Uterus (tissue), 4 donors: Measurements from ENCODE around the gene PPP1R7. TPM values are rescaled to one million over a fixed set of nuclear protein-coding genes. Genes with fewer than 3 reads are reported as not detected.

Source experiments
- DNase-seq, 2 donors: peaks; one replicate each; pipeline ENCODE4 v3.0.0-alpha.2; 2019 to 2020
- H3K27ac ChIP-seq, 2 donors: fragments of 200-600 bp; sonication (generic); 1 replicate in 1 of 2; 2 replicates in 1 of 2; pipeline ENCODE4 v1.5.1; 2016 to 2018
- H3K27me3 ChIP-seq, 2 donors: fragments of 200-600 bp; sonication (generic); one replicate each; pipeline ENCODE4 v1.5.1; 2018 to 2019; ENCODE audit warnings: control low read depth in 1 of 2
- H3K36me3 ChIP-seq, 2 donors: fragments of 200-600 bp; sonication (generic); one replicate each; pipeline ENCODE4 v1.5.1; 2019; ENCODE audit warnings: control low read depth in 1 of 2
- H3K4me1 ChIP-seq, 2 donors: fragments of 200-600 bp; sonication (generic); one replicate each; pipeline ENCODE4 v1.5.1; 2018 to 2019; ENCODE audit warnings: control low read depth in 1 of 2
- H3K4me3 ChIP-seq, 2 donors: fragments of 200-600 bp; sonication (generic); 1 replicate in 1 of 2; 2 replicates in 1 of 2; pipeline ENCODE4 v1.5.1; 2018 to 2019; ENCODE audit warnings: mild to moderate bottlenecking in 1 of 2
- H3K9me3 ChIP-seq, 2 donors: fragments of 200-600 bp; sonication (generic); one replicate each; pipeline ENCODE4 v1.5.1; 2019; ENCODE audit warnings: control low read depth in 1 of 2
- CTCF ChIP-seq, 4 experiments: fragments of 200-600 bp in 2 of 4; fragments of 450-650 bp in 2 of 4; sonication (generic) in 2 of 4; IDR thresholded peaks; one replicate each; pipeline ENCODE4 v1.5.1; 2016 to 2019; ENCODE audit warnings: antibody characterized with exemption in 4 of 4, mild to moderate bottlenecking in 2 of 4, moderate library complexity in 1 of 4
- POLR2A ChIP-seq, 2 donors: fragments of 450-650 bp; IDR thresholded peaks; one replicate each; pipeline ENCODE4 v1.6.1; 2016; ENCODE audit warnings: antibody characterized with exemption in 2 of 2, mild to moderate bottlenecking in 1 of 2, moderate library complexity in 1 of 2
- intact Hi-C: fragments of 100-400 bp; cut with DNase I; formaldehyde crosslinking; loops from one replicate; pipeline ENCODE4 v1.15.1; 2023; ENCODE audit warnings: low total_unique reads
- total RNA-seq, 4 donors: library from RNA; depleted of rRNA in 3 of 4; stranded (reverse); fragments of >200 nt in 3 of 4; gene quantifications; one replicate each; pipeline versions ENCODE4 v1.1.0 to v1.2.4, GENCODE V29; 2014 to 2023
- donor health status: DM: yes; HTN: yes; CAD: no.

The PPP1R7 gene
- total RNA-seq, 4 donors from 2014 or later = 8.5 to 43.6 (median 30.0) TPM

DNA sequence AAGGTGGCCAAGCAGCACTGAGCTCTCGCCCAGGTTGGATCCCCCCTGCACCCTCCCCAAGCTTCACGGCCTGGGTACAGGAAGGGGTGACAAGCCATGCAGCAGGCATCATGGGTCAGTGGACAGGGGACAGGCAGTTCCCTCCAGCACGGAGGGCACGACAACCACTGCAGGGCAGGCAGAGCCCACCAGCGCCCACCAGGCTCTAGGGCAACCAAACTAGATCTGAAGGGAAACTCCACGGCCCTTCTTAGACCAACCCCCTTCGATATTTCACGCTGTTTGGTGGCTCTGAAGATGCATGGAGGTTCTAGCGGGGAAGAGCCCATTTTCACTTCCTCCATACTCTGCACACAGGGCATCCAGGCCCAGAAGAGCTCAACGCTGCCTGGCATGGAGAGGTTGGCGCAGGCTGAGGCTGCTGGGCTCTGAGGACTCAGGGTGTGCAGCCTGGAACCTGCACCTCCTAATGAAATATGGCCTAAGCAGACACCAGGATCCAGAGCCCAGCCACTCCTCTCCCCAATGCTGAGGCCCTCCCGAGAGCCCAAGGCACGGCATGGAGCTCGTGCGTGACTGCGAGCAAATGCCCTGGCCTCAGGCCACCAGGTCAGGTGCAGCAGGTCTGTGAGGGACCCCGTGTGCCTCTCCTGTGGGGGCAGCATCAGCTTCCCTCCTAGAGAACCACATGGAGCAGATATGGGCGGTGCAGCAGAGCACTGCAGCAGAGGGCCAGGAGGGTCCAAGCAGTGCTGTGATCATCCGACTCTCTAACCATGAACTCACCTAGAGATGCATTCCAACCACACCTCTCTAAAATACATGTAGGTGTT lies 39.4 kb upstream of the PPP1R7 start:
- TF ChIP-seq POLR2A (IDR thresholded peaks at IDR 0.05) = no peak
- TF ChIP-seq CTCF (IDR thresholded peaks at IDR 0.05) = no peak
- H3K9me3 ChIP-seq = no peaks in the 10 kb centered on the region
- H3K4me1 ChIP-seq = no peaks in the 10 kb centered on the region
- no peaks in the 10 kb centered on the region for H3K27me3 ChIP-seq
- H3K4me3 ChIP-seq = no peak overlapping the region
- intact Hi-C loops = no loop called here
- H3K27ac ChIP-seq = no peak overlapping the region
- no peaks in the 10 kb centered on the region for H3K36me3 ChIP-seq
- no peak for DNase-seq

GRCh38 chr2:241111440-241111805 lies 38.8 kb upstream of the PPP1R7 start:
- H3K4me3 ChIP-seq = no peak overlapping the region
- no peaks in the 10 kb centered on the region for H3K9me3 ChIP-seq
- H3K27me3 ChIP-seq = no peaks in the 10 kb centered on the region
- no peaks in the 10 kb centered on the region for H3K4me1 ChIP-seq
- DNase-seq = no peak
- H3K36me3 ChIP-seq = no peaks in the 10 kb centered on the region
- TF ChIP-seq POLR2A (IDR thresholded peaks at IDR 0.05) (no peak), CTCF (IDR thresholded peaks at IDR 0.05) (no peak)
- H3K27ac ChIP-seq = no peak overlapping the region
- intact Hi-C loops = no loop called here

- H3K9me3 ChIP-seq = no peaks in the 10 kb centered on the region
- no peak overlapping the region for H3K4me3 ChIP-seq
- H3K27me3 ChIP-seq = no peaks in the 10 kb centered on the region
- no peaks in the 10 kb centered on the region for H3K4me1 ChIP-seq
- DNase-seq = no peak
- intact Hi-C loops = no loop called here
- no peak for TF ChIP-seq CTCF (IDR thresholded peaks at IDR 0.05)
- TF ChIP-seq POLR2A (IDR thresholded peaks at IDR 0.05) = no peak
- no peak overlapping the region for H3K27ac ChIP-seq
- no peaks in the 10 kb centered on the region for H3K36me3 ChIP-seq
Measured at GRCh38 chr2:241112046-241112445, 38.2 kb upstream of the PPP1R7 start.

DNA sequence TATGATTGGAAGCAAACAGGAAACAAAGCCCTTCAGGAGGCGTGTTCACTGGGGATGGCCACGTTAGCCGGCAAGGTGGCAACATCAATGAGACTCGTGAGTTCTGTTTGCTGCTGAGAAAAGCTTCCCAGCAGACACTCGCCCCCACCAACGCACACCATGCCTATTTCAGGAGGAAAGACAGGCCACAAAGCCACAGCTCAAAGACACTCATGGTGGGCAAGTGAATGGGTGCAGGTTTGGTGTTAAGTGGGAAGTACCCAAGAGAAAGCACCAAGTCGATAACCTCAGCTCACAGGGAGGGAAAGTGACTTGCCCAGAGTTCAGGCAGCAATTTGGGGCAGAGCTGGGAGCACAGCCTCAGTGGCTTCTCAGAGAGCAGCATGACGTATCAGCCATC lies 37.7 kb upstream of the PPP1R7 start:
- Histone ChIP-seq H3K27me3 (no peaks in the 10 kb centered on the region), H3K4me1 (no peaks in the 10 kb centered on the region), H3K9me3 (no peaks in the 10 kb centered on the region), H3K27ac (no peak overlapping the region), H3K4me3 (no peak overlapping the region), H3K36me3 (no peaks in the 10 kb centered on the region)
- intact Hi-C loops = no loop called here
- TF ChIP-seq POLR2A (IDR thresholded peaks at IDR 0.05) = no peak
- no peak for TF ChIP-seq CTCF (IDR thresholded peaks at IDR 0.05)
- DNase-seq = no peak

DNA sequence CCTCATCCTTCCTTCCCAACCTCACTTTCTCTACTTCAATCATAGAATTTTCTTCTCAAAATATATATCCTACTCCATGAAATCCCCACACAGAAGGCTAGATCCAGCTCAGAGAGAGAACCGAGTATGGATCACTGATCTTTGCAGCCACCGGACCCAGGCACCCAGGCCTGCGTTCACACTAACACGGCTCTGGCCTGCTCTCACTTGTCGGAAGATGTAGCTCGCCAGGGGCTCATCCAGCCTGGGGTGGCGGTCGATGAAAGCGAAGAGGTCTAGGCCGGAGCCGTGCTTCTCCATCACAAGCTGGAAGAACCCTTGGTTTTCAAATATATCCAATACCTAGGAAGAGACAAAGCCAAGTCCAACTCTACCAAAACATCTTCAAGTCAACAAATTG lies 35.4 kb upstream of the PPP1R7 start:
- no peak for DNase-seq
- TF ChIP-seq CTCF (IDR thresholded peaks at IDR 0.05) (no peak), POLR2A (IDR thresholded peaks at IDR 0.05) (no peak)
- no peak overlapping the region for H3K4me3 ChIP-seq
- H3K9me3 ChIP-seq = no peaks in the 10 kb centered on the region
- H3K27me3 ChIP-seq = no peaks in the 10 kb centered on the region
- H3K36me3 ChIP-seq = no peaks in the 10 kb centered on the region
- intact Hi-C loops = no loop called here
- H3K27ac ChIP-seq = no peak overlapping the region
- H3K4me1 ChIP-seq = no peaks in the 10 kb centered on the region
